SU-DHL-6 (cell line): ENCODE measurements around the gene MTOR.

Experiments used
- H2AFZ ChIP-seq: fragments of 200-600 bp; sonication (generic); 2 replicates; pipeline ENCODE4 v1.6.1; 2014; ENCODE audit warnings: low read depth, mild to moderate bottlenecking, moderate library complexity, mixed read lengths, antibody characterized with exemption, low read length; ENCODE audit not compliant: severe bottlenecking
- H3F3A ChIP-seq: fragments of 200-600 bp; shearing (Covaris generic); 2 replicates; pipeline ENCODE4 v1.6.0; 2016; ENCODE audit warnings: antibody characterized with exemption, mild to moderate bottlenecking; ENCODE audit not compliant: insufficient read depth
- H3K27ac ChIP-seq: fragments of 200-600 bp; sonication (generic); 2 replicates; pipeline ENCODE4 v1.5.1; 2016; ENCODE audit warnings: low read depth, mild to moderate bottlenecking, low read length, moderate library complexity, mixed read lengths
- H3K27me3 ChIP-seq: fragments of 200-600 bp; sonication (generic), shearing (Covaris generic); 2 replicates; pipeline ENCODE4 v1.6.0; 2014; ENCODE audit warnings: mild to moderate bottlenecking, low read length
- H3K36me3 ChIP-seq: fragments of 200-600 bp; sonication (generic); 2 replicates; pipeline ENCODE4 v1.6.1; 2014; ENCODE audit warnings: mild to moderate bottlenecking, low read length, mixed read lengths
- H3K4me2 ChIP-seq: fragments of 300-600, 200-600 bp; shearing (Covaris generic), sonication (generic); 2 replicates; pipeline ENCODE4 v1.6.0; 2014; ENCODE audit warnings: low read length, low read depth, mild to moderate bottlenecking; ENCODE audit not compliant: poor library complexity, severe bottlenecking
- H3K4me3 ChIP-seq: fragments of 200-600 bp; sonication (generic); 2 replicates; pipeline ENCODE4 v1.5.1; 2014; ENCODE audit warnings: antibody characterized with exemption, low read length, mild to moderate bottlenecking, mixed read lengths; ENCODE audit not compliant: insufficient read depth, poor library complexity, severe bottlenecking
- H3K79me2 ChIP-seq: fragments of 200-600 bp; sonication (generic); 2 replicates; pipeline ENCODE4 v1.6.1; 2014; ENCODE audit warnings: mild to moderate bottlenecking, low read length, moderate library complexity; ENCODE audit not compliant: insufficient read depth
- H3K9ac ChIP-seq: fragments of 200-600 bp; sonication (generic); 2 replicates; pipeline ENCODE4 v1.7.0; 2014; ENCODE audit warnings: mild to moderate bottlenecking, low read length
- H3K9me2 ChIP-seq: fragments of 200-600 bp; sonication (generic); replicated peaks from 2 replicates; pipeline ENCODE4 v1.6.1; 2014; ENCODE audit warnings: low read length; ENCODE audit not compliant: insufficient read depth
- H3K9me3 ChIP-seq: fragments of 200-600 bp; sonication (generic); 2 replicates; pipeline ENCODE4 v1.6.1; 2014; ENCODE audit warnings: low read length, mixed read lengths; ENCODE audit not compliant: insufficient read depth
- H4K20me1 ChIP-seq: fragments of 200-600 bp; sonication (generic); 2 replicates; pipeline ENCODE4 v1.6.1; 2014; ENCODE audit warnings: low read depth, mild to moderate bottlenecking, antibody characterized with exemption, low read length, moderate library complexity, mixed read lengths
- EZH2phosphoT487 ChIP-seq: fragments of 200-600 bp; sonication (generic), shearing (Covaris generic); conservative IDR thresholded peaks from 2 replicates; pipeline ENCODE4 v1.6.1; 2018; ENCODE audit warnings: mild to moderate bottlenecking, antibody characterized with exemption, low read length, moderate library complexity, mixed read lengths
- TF ChIP-seq, protein P1 (sequence below): fragments of 200-600 bp; sonication (generic); IDR thresholded peaks from one replicate; pipeline ENCODE4 v1.5.1; 2017; ENCODE audit warnings: antibody characterized with exemption, mild to moderate bottlenecking, low read length, moderate library complexity; ENCODE audit not compliant: insufficient read depth, poor library complexity, severe bottlenecking

The MTOR gene

DNA sequence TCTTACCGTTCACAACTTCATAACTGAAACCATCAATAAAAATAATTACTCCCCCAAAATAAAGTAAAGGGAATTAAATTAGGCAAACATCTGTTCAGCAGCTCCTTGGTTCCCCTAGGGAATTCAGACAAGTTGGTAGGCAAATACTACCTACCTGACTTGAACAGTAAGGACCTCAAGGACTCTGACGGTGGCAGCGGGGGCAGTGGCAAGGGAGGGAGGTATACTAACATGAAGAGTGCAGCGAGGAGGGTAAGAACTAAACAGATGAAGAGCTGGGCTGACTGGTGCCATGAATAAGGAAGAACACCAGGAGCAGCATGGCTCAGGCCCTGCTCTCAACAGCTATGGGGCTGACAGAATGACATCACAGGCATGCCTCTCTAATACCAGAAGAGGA is 33.1 kb downstream of the MTOR start:
- no peak for TF ChIP-seq EZH2phosphoT487
- TF ChIP-seq, protein P1, sequence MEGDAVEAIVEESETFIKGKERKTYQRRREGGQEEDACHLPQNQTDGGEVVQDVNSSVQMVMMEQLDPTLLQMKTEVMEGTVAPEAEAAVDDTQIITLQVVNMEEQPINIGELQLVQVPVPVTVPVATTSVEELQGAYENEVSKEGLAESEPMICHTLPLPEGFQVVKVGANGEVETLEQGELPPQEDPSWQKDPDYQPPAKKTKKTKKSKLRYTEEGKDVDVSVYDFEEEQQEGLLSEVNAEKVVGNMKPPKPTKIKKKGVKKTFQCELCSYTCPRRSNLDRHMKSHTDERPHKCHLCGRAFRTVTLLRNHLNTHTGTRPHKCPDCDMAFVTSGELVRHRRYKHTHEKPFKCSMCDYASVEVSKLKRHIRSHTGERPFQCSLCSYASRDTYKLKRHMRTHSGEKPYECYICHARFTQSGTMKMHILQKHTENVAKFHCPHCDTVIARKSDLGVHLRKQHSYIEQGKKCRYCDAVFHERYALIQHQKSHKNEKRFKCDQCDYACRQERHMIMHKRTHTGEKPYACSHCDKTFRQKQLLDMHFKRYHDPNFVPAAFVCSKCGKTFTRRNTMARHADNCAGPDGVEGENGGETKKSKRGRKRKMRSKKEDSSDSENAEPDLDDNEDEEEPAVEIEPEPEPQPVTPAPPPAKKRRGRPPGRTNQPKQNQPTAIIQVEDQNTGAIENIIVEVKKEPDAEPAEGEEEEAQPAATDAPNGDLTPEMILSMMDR: no peak
- no peak overlapping the region for H2AFZ ChIP-seq
- H4K20me1 ChIP-seq: no peaks in the 10 kb centered on the region
- no peak overlapping the region for H3K9ac ChIP-seq
- no peaks in the 10 kb centered on the region for H3K9me3 ChIP-seq
- no peak overlapping the region for H3K4me3 ChIP-seq
- peaks cover 38% of the 10 kb centered on the region for H3K36me3 ChIP-seq
- H3K9me2 ChIP-seq: no peaks in the 10 kb centered on the region
- H3F3A ChIP-seq: peaks cover 8% of the 10 kb centered on the region
- H3K79me2 ChIP-seq: no peaks in the 10 kb centered on the region
- no peaks in the 10 kb centered on the region for H3K27me3 ChIP-seq
- no peak overlapping the region for H3K27ac ChIP-seq
- H3K4me2 ChIP-seq: no peak overlapping the region

DNA sequence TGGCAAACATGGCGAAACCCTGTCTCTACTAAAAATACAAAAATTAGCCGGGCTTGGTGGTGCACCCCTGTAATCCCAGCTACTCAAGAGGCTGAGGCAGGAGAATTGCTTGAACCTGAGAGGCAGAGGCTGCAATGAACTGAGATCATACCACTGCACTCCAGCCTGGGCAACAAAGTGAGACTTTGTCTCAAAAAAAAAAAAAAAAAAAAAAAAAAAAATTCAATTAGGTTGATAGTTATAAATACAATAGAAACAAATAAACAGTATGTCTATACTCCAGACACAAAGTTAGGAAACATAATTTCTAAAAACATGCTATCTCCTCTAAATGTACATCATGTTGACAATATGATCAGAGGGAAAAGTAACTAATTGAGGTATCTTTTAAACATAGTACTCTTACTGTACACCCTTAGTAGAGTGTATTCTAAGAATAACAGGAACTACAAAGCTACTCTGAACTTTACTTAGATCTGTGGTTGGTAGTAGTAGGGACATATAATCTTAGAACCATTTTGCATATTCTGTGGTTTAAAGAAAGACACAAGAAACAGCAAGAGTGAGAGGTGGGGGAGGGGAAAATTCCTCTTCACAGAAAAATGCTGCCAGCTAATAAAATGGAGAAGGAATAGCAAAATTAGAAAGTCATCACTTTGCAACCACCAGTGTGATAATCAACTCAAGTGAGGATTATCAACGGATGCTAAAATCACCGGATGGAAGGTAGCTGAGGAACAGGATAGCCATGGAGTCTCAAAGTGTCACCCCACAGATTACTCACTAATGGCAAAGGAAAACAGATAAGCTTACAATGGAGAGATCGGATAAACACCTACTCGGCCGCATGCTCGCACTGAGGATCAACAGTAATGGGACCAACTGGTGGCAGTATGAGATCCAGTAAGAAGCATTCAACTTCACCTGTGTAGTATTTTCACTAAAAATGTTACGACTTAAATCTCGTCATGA is 35.0 kb downstream of the MTOR start:
- Histone ChIP-seq H3K9me3 (no peaks in the 10 kb centered on the region), H3K27me3 (no peaks in the 10 kb centered on the region), H2AFZ (no peak overlapping the region), H3K4me3 (no peak overlapping the region), H3K9ac (no peak overlapping the region), H3F3A (peaks cover 8% of the 10 kb centered on the region), H3K36me3 (peaks cover 43% of the 10 kb centered on the region), H3K9me2 (no peaks in the 10 kb centered on the region), H3K4me2 (peak overlapping the region; percentile 30), H3K27ac (peak overlapping the region; percentile 31), H3K79me2 (no peaks in the 10 kb centered on the region), H4K20me1 (no peaks in the 10 kb centered on the region)
- TF ChIP-seq, protein P1: no peak
- TF ChIP-seq EZH2phosphoT487: no peak

DNA sequence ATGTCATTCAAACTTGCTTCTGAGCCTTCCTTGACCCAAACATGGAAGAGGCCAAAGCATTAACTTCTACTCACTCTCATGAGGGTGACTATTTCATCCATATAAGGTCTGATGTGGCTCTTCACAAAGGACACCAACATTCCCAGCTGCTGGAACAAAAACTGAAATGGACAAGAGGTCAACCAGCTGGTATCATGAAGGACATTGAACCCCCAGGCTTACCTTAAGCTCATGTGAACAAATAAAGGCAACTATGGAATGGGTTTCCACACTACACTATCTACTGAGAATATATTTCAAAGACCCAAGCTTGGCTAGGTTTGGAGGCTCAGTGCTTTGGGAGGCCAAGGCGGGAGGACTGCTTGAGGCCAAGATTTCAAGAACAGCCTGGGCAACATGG is 46.3 kb downstream of the MTOR start:
- Histone ChIP-seq H3K4me3 (no peak overlapping the region), H3K9ac (no peak overlapping the region), H3K79me2 (no peaks in the 10 kb centered on the region; the same call in 1 of the 2 replicates), H3K9me3 (no peaks in the 10 kb centered on the region), H4K20me1 (no peaks in the 10 kb centered on the region), H3K27ac (no peak overlapping the region), H3K27me3 (no peaks in the 10 kb centered on the region), H3K36me3 (peaks cover 8% of the 10 kb centered on the region), H3K4me2 (no peak overlapping the region), H2AFZ (no peak overlapping the region), H3F3A (no peaks in the 10 kb centered on the region), H3K9me2 (no peaks in the 10 kb centered on the region)
- no peak for TF ChIP-seq EZH2phosphoT487
- TF ChIP-seq, protein P1: no peak
